Esophagus squamous epithelium (tissue), 5 donors: Measurements from ENCODE around the gene IDE. TPM values are rescaled to one million over a fixed set of nuclear protein-coding genes. Genes with fewer than 3 reads are reported as not detected.
"Not testable (repeated sequence)": the region's sequence is repeated elsewhere in the genome, so short reads cannot be mapped to it uniquely, and the experiment has no call there.

ENCODE experiments used
- DNase-seq: peaks from one replicate; lab custom pipeline; 2025; lab: John Stamatoyannopoulos, UW
- H3K27ac ChIP-seq, 4 donors: fragments of 200-600 bp; sonication (generic); one replicate each; pipeline ENCODE4 v1.5.1; 2016 to 2019; ENCODE audit warnings: mild to moderate bottlenecking in 1 of 4
- H3K27me3 ChIP-seq, 4 donors: fragments of 200-600 bp; sonication (generic); 1 replicate in 3 of 4; 2 replicates in 1 of 4; pipeline versions ENCODE4 v1.5.1 to v1.6.0; 2017 to 2021; ENCODE audit warnings: antibody characterized with exemption in 1 of 4
- H3K36me3 ChIP-seq, 3 donors: fragments of 200-600 bp; sonication (generic); one replicate each; pipeline ENCODE4 v1.5.1; 2016 to 2019
- H3K4me1 ChIP-seq, 3 donors: fragments of 200-600 bp; sonication (generic); one replicate each; pipeline ENCODE4 v1.5.1; 2017 to 2019
- H3K4me3 ChIP-seq, 4 donors: fragments of 200-600 bp; sonication (generic); 1 replicate in 3 of 4; 2 replicates in 1 of 4; pipeline ENCODE4 v1.5.1; 2016 to 2019; ENCODE audit warnings: mild to moderate bottlenecking in 2 of 4, moderate library complexity in 1 of 4
- H3K9me3 ChIP-seq, 3 donors: fragments of 200-600 bp; sonication (generic); one replicate each; pipeline ENCODE4 v1.5.1; 2016 to 2019
- POLR2A ChIP-seq, 4 donors: fragments of 450-650 bp; IDR thresholded peaks; one replicate each; pipeline ENCODE4 v1.6.1; 2017; ENCODE audit warnings: antibody characterized with exemption in 4 of 4, mild to moderate bottlenecking in 4 of 4, moderate library complexity in 3 of 4
- WGBS, 2 donors: methylation state at CpG; one replicate each; pipeline ENCODE4 v1.1.5; 2018; 5-methylcytosine and 5-hydroxymethylcytosine counted together
- intact Hi-C: fragments of 100-400 bp; cut with DNase I; formaldehyde crosslinking; loops from one replicate; pipeline ENCODE4 v1.15.0; 2022
- total RNA-seq, 4 donors: library from RNA; depleted of rRNA; stranded (reverse); fragments of >200 nt; gene quantifications; one replicate each; pipeline ENCODE4 v1.1.0, GENCODE V29; 2016
- TF ChIP-seq, protein P1 (sequence below), 6 experiments: fragments of 450-650 bp in 4 of 6; fragments of 200-600 bp in 2 of 6; sonication (generic) in 2 of 6; IDR thresholded peaks; one replicate each; pipeline ENCODE4 v1.5.1; 2016 to 2019; ENCODE audit warnings: antibody characterized with exemption in 6 of 6, mild to moderate bottlenecking in 4 of 6, moderate library complexity in 4 of 6
- donor health status: DM: yes; HTN: yes; CAD: no.

The IDE gene
- total RNA-seq, 4 donors from 2014 or later: 26.7 to 36.8 (median 29.5) TPM

DNA sequence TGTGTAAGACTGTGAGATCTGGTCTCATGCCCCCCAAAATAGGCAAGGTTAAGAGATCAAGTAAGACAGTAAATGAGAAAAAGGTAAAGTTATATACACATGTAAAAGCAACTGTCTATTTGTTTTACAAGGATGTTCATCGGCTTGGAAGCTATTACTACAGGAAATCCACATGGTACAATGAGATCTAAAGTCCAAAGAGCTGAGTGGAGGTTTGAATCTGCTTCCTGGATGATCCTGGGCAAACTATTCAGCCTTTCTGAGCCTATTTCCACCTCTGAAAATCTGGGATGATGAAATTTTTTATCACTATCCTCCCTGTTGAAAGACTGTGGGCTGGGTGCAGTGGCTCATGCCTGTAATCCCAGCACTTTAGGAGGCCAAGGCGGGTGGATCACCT is 123.0 kb downstream of the IDE start:
- H3K27ac ChIP-seq: no peak overlapping the region
- intact Hi-C loops: no loop called here
- no peak overlapping the region for H3K4me3 ChIP-seq
- no peaks in the 10 kb centered on the region for H3K27me3 ChIP-seq
- TF ChIP-seq, protein P1, sequence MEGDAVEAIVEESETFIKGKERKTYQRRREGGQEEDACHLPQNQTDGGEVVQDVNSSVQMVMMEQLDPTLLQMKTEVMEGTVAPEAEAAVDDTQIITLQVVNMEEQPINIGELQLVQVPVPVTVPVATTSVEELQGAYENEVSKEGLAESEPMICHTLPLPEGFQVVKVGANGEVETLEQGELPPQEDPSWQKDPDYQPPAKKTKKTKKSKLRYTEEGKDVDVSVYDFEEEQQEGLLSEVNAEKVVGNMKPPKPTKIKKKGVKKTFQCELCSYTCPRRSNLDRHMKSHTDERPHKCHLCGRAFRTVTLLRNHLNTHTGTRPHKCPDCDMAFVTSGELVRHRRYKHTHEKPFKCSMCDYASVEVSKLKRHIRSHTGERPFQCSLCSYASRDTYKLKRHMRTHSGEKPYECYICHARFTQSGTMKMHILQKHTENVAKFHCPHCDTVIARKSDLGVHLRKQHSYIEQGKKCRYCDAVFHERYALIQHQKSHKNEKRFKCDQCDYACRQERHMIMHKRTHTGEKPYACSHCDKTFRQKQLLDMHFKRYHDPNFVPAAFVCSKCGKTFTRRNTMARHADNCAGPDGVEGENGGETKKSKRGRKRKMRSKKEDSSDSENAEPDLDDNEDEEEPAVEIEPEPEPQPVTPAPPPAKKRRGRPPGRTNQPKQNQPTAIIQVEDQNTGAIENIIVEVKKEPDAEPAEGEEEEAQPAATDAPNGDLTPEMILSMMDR (IDR thresholded peaks at IDR 0.05): no peak
- no peak for TF ChIP-seq POLR2A (IDR thresholded peaks at IDR 0.05)
- no peaks in the 10 kb centered on the region for H3K4me1 ChIP-seq
- no peak for DNase-seq
- 96 to 100% methylated on average over 2 of the region's 2 CpGs for WGBS, 2 donors
- H3K9me3 ChIP-seq: no peaks in the 10 kb centered on the region
- H3K36me3 ChIP-seq: peaks cover 0 to 65% (median 5%) of the 10 kb centered on the region in 3 donors

GRCh38 chr10:92440578-92440977 is 133.3 kb downstream of the IDE start:
- Histone ChIP-seq H3K4me1 (no peaks in the 10 kb centered on the region), H3K4me3 (no peak overlapping the region), H3K27me3 (no peaks in the 10 kb centered on the region), H3K9me3 (no peaks in the 10 kb centered on the region), H3K27ac (no peak overlapping the region), H3K36me3 (no peaks in the 10 kb centered on the region)
- intact Hi-C loops: loop anchor here (10.0 kb wide), 1 partner anchor 466 kb away; no protein-coding TSS in a partner anchor
- TF ChIP-seq, protein P1 (IDR thresholded peaks at IDR 0.05): no peak
- TF ChIP-seq POLR2A (IDR thresholded peaks at IDR 0.05): no peak
- DNase-seq: no peak
- 86 to 96% methylated on average over 5 of the region's 5 CpGs for WGBS, 2 donors

GRCh38 chr10:92438220-92438619 is 135.7 kb downstream of the IDE start:
- intact Hi-C loops: loop anchor here (5.0 kb wide), 1 partner anchor 351 kb away; no protein-coding TSS in a partner anchor
- no peak for DNase-seq
- WGBS, 2 donors: 92 to 98% methylated on average over 6 of the region's 6 CpGs
- Histone ChIP-seq H3K9me3 (no peaks in the 10 kb centered on the region), H3K4me3 (no peak overlapping the region), H3K27ac (no peak overlapping the region), H3K27me3 (no peaks in the 10 kb centered on the region), H3K36me3 (no peaks in the 10 kb centered on the region), H3K4me1 (no peaks in the 10 kb centered on the region)
- no peak for TF ChIP-seq POLR2A (IDR thresholded peaks at IDR 0.05)
- TF ChIP-seq, protein P1 (IDR thresholded peaks at IDR 0.05): no peak

- TF ChIP-seq, protein P1 (IDR thresholded peaks at IDR 0.05): no peak
- no peak for TF ChIP-seq POLR2A (IDR thresholded peaks at IDR 0.05)
- no peak for DNase-seq
- no peaks in the 10 kb centered on the region for H3K9me3 ChIP-seq
- H3K4me1 ChIP-seq: peaks cover 0 to 6% (median 0%) of the 10 kb centered on the region in 3 donors
- no peak overlapping the region for H3K27ac ChIP-seq
- no peaks in the 10 kb centered on the region for H3K36me3 ChIP-seq
- intact Hi-C loops: loop anchor here (5.0 kb wide), 1 partner anchor 349 kb away; no protein-coding TSS in a partner anchor
- WGBS, 2 donors: 81 to 86% methylated on average over 5 of the region's 5 CpGs
- H3K27me3 ChIP-seq: no peaks in the 10 kb centered on the region
- no peak overlapping the region for H3K4me3 ChIP-seq
These were observed 137.3 kb downstream of the IDE start for GRCh38 chr10:92436611-92437010.

GRCh38 chr10:92436065-92436464 is 137.8 kb downstream of the IDE start:
- H3K4me3 ChIP-seq, H3K36me3 ChIP-seq, DNase-seq, H3K4me1 ChIP-seq, H3K9me3 ChIP-seq, H3K27me3 ChIP-seq, H3K27ac ChIP-seq: not testable (repeated sequence)
- intact Hi-C loops: loop anchor here (5.0 kb wide), 1 partner anchor 349 kb away; no protein-coding TSS in a partner anchor
- 71 to 80% methylated on average over 4 to 5 of the region's 5 CpGs for WGBS, 2 donors

GRCh38 chr10:92434385-92434784 is 139.5 kb downstream of the IDE start:
- Histone ChIP-seq H3K4me3 (no peak overlapping the region), H3K27me3 (no peaks in the 10 kb centered on the region), H3K36me3 (no peaks in the 10 kb centered on the region), H3K9me3 (no peaks in the 10 kb centered on the region), H3K27ac (no peak overlapping the region), H3K4me1 (peaks cover 0 to 13% (median 0%) of the 10 kb centered on the region in 3 donors)
- no peak for DNase-seq
- 79 to 88% methylated on average over 4 of the region's 4 CpGs for WGBS, 2 donors
- TF ChIP-seq, protein P1 (IDR thresholded peaks at IDR 0.05): no peak
- TF ChIP-seq POLR2A (IDR thresholded peaks at IDR 0.05): no peak
- intact Hi-C loops: no loop called here
